Cardiac muscle cell (in vitro differentiated cells and primary cell): Measurements from ENCODE around the gene ADAMTS16. TPM values are rescaled to one million over a fixed set of nuclear protein-coding genes. Genes with fewer than 3 reads are reported as not detected.

Source experiments
- DNase-seq, 2 donors: peaks; one replicate each; pipeline versions ENCODE4 v3.0.0 to v3.0.0-alpha.2; 2010 to 2017; ENCODE audit warnings: low read depth in 1 of 2, low spot score in 1 of 2
- H3K27ac ChIP-seq: fragments of 200-600 bp; sonication (generic); 2 replicates; pipeline ENCODE4 v1.5.1; 2016
- H3K27me3 ChIP-seq: fragments of 200-600 bp; sonication (generic); 2 replicates; pipeline ENCODE4 v1.6.0; 2016; ENCODE audit warnings: control low read depth
- H3K36me3 ChIP-seq: fragments of 200-600 bp; sonication (generic); 2 replicates; pipeline ENCODE4 v1.5.1; 2016; ENCODE audit warnings: control low read depth
- H3K4me1 ChIP-seq: fragments of 200-600 bp; sonication (generic); 2 replicates; pipeline ENCODE4 v1.8.1; 2017; ENCODE audit warnings: low read depth, mild to moderate bottlenecking, mixed run types
- H3K4me3 ChIP-seq: fragments of 200-600 bp; sonication (generic); 2 replicates; pipeline ENCODE4 v1.5.1; 2016; ENCODE audit warnings: mild to moderate bottlenecking
- H3K9me3 ChIP-seq: fragments of 200-600 bp; sonication (generic); 2 replicates; pipeline ENCODE4 v1.5.1; 2017; ENCODE audit warnings: low read depth, mild to moderate bottlenecking, control low read depth
- CTCF ChIP-seq: IDR thresholded peaks from 2 replicates; pipeline ENCODE4 v1.5.1; 2012; ENCODE audit warnings: low read depth, mild to moderate bottlenecking, low read length
- polyA plus RNA-seq: library from polyadenylated mRNA; unstranded; fragments of >200 nt; fragmentation: Nextera tagmentation; extraction: Ambion mirVana; gene quantifications from 2 replicates; pipeline ENCODE4 v1.2.1, GENCODE V29; 2016
- total RNA-seq: library from RNA; depleted of rRNA; stranded (reverse); fragments of >200 nt; gene quantifications from 2 replicates; pipeline ENCODE4 v1.2.3, GENCODE V29; 2016

Gene ADAMTS16
- total and polyA plus RNA-seq, 2 experiments from 2014 or later = not detected

- no peak for TF ChIP-seq CTCF
- Histone ChIP-seq H3K27ac (no peak overlapping the region), H3K27me3 (peaks cover 29% of the 10 kb centered on the region), H3K9me3 (no peaks in the 10 kb centered on the region), H3K4me1 (peaks cover 5% of the 10 kb centered on the region), H3K4me3 (peak overlapping the region; percentile 35), H3K36me3 (no peaks in the 10 kb centered on the region)
- no peak for DNase-seq
Observed at GRCh38 chr5:5139336-5139776, 774 bp upstream of the ADAMTS16 start.

- peak in 1 of 2 donors; percentile 5 for DNase-seq
- Histone ChIP-seq H3K4me1 (peaks cover 5% of the 10 kb centered on the region), H3K36me3 (no peaks in the 10 kb centered on the region), H3K4me3 (peak overlapping the region; percentile 35), H3K9me3 (no peaks in the 10 kb centered on the region), H3K27ac (no peak overlapping the region), H3K27me3 (peaks cover 29% of the 10 kb centered on the region)
- TF ChIP-seq CTCF = no peak
Observed at GRCh38 chr5:5140479-5141338, 579 bp downstream of the ADAMTS16 start.

GRCh38 chr5:5141339-5141599 lies 1.1 kb downstream of the ADAMTS16 start:
- H3K27me3 ChIP-seq = peaks cover 29% of the 10 kb centered on the region
- H3K4me3 ChIP-seq = no peak overlapping the region
- no peaks in the 10 kb centered on the region for H3K36me3 ChIP-seq
- H3K27ac ChIP-seq = no peak overlapping the region
- no peak for TF ChIP-seq CTCF
- H3K4me1 ChIP-seq = peaks cover 5% of the 10 kb centered on the region
- H3K9me3 ChIP-seq = no peaks in the 10 kb centered on the region
- DNase-seq = no peak

GRCh38 chr5:5141625-5142525 lies 1.7 kb downstream of the ADAMTS16 start:
- Histone ChIP-seq H3K36me3 (no peaks in the 10 kb centered on the region), H3K27ac (no peak overlapping the region), H3K9me3 (no peaks in the 10 kb centered on the region), H3K4me3 (no peak overlapping the region), H3K27me3 (peaks cover 29% of the 10 kb centered on the region), H3K4me1 (peaks cover 5% of the 10 kb centered on the region)
- peak; percentile 71 to 79 for DNase-seq
- peak; percentile 68 for TF ChIP-seq CTCF

GRCh38 chr5:5144441-5144840 lies 4.3 kb downstream of the ADAMTS16 start:
- no peak for DNase-seq
- H3K36me3 ChIP-seq = no peaks in the 10 kb centered on the region
- TF ChIP-seq CTCF = no peak
- H3K4me1 ChIP-seq = peaks cover 5% of the 10 kb centered on the region
- H3K9me3 ChIP-seq = no peaks in the 10 kb centered on the region
- no peak overlapping the region for H3K27ac ChIP-seq
- H3K27me3 ChIP-seq = peaks cover 22% of the 10 kb centered on the region
- no peak overlapping the region for H3K4me3 ChIP-seq
